HEK293 (cell line): ENCODE data around the gene GUCA1A.

Source experiments
- ELK4 ChIP-seq: IDR thresholded peaks from 2 replicates; pipeline ENCODE4 v1.6.1; 2011; ENCODE audit warnings: mild to moderate bottlenecking, low read depth, low read length, borderline replicate concordance
- GLIS2 ChIP-seq: fragments of 450-650 bp; formaldehyde crosslinking; IDR thresholded peaks from 2 replicates; pipeline ENCODE4 v1.5.1; 2016; ENCODE audit warnings: missing biosample characterization, missing genetic modification characterization
- HOXA7 ChIP-seq: sonication (generic); formaldehyde crosslinking; IDR thresholded peaks from 2 replicates; pipeline ENCODE4 v1.8.1; 2022; ENCODE audit warnings: missing genetic modification reagents, borderline replicate concordance
- KLF7 ChIP-seq: fragments of 450-650 bp; formaldehyde crosslinking; IDR thresholded peaks from 2 replicates; pipeline ENCODE4 v1.5.1; 2016; ENCODE audit warnings: missing biosample characterization, missing genetic modification characterization, borderline replicate concordance
- SCRT1 ChIP-seq: fragments of 450-650 bp; formaldehyde crosslinking; IDR thresholded peaks from 2 replicates; pipeline ENCODE4 v1.5.1; 2016; ENCODE audit warnings: missing biosample characterization, missing genetic modification characterization, borderline replicate concordance
- SETDB1 ChIP-seq: IDR thresholded peaks from one replicate; pipeline ENCODE4 v1.6.1; 2017; ENCODE audit warnings: mild to moderate bottlenecking, low read length, moderate library complexity, mixed read lengths; ENCODE audit not compliant: insufficient read length
- ZBTB44 ChIP-seq: fragments of 450-650 bp; IDR thresholded peaks from 2 replicates; pipeline ENCODE4 v1.5.1; 2018; ENCODE audit warnings: missing biosample characterization, mild to moderate bottlenecking, missing genetic modification characterization
- ZBTB6 ChIP-seq: fragments of 450-650 bp; formaldehyde crosslinking; IDR thresholded peaks from 2 replicates; pipeline ENCODE4 v1.5.1; 2017; ENCODE audit warnings: missing biosample characterization, missing genetic modification characterization
- ZFHX2 ChIP-seq: fragments of 450-650 bp; formaldehyde crosslinking; conservative IDR thresholded peaks from 2 replicates; pipeline ENCODE4 v1.5.1; 2016; ENCODE audit warnings: missing biosample characterization, missing genetic modification characterization
- ZFP41 ChIP-seq: fragments of 450-650 bp; formaldehyde crosslinking; IDR thresholded peaks from 2 replicates; pipeline ENCODE4 v1.5.1; 2016; ENCODE audit warnings: missing biosample characterization, missing genetic modification characterization, borderline replicate concordance
- ZNF10 ChIP-seq: fragments of 450-650 bp; formaldehyde crosslinking; IDR thresholded peaks from 2 replicates; pipeline ENCODE4 v1.5.1; 2017; ENCODE audit warnings: missing biosample characterization, missing genetic modification characterization
- ZNF132 ChIP-seq: fragments of 450-650 bp; formaldehyde crosslinking; IDR thresholded peaks from 2 replicates; pipeline ENCODE4 v1.5.1; 2017; ENCODE audit warnings: missing biosample characterization, missing genetic modification characterization, borderline replicate concordance
- ZNF133 ChIP-seq: fragments of 450-650 bp; formaldehyde crosslinking; IDR thresholded peaks from 2 replicates; pipeline ENCODE4 v1.5.1; 2016; ENCODE audit warnings: missing biosample characterization, missing genetic modification characterization
- ZNF19 ChIP-seq: fragments of 450-650 bp; formaldehyde crosslinking; IDR thresholded peaks from 2 replicates; pipeline ENCODE4; 2016; ENCODE audit warnings: missing biosample characterization, missing genetic modification characterization, low read depth
- ZNF2 ChIP-seq: fragments of 450-650 bp; formaldehyde crosslinking; IDR thresholded peaks from 2 replicates; pipeline ENCODE4 v1.5.1; 2016; ENCODE audit warnings: missing biosample characterization, missing genetic modification characterization
- ZNF266 ChIP-seq: fragments of 450-650 bp; formaldehyde crosslinking; IDR thresholded peaks from 2 replicates; pipeline ENCODE4 v1.5.1; 2016; ENCODE audit warnings: missing biosample characterization, missing genetic modification characterization, low read depth
- ZNF292 ChIP-seq: fragments of 450-650 bp; formaldehyde crosslinking; IDR thresholded peaks from 2 replicates; pipeline ENCODE4 v1.5.1; 2016; ENCODE audit warnings: low read depth, missing biosample characterization, missing genetic modification characterization, borderline replicate concordance
- ZNF366 ChIP-seq: fragments of 450-650 bp; formaldehyde crosslinking; conservative IDR thresholded peaks from 2 replicates; pipeline ENCODE4 v1.5.1; 2016; ENCODE audit warnings: missing biosample characterization, missing genetic modification characterization
- ZNF404 ChIP-seq: fragments of 450-650 bp; formaldehyde crosslinking; IDR thresholded peaks from 2 replicates; pipeline ENCODE4 v1.5.1; 2017; ENCODE audit warnings: missing biosample characterization, missing genetic modification characterization
- ZNF501 ChIP-seq: fragments of 450-650 bp; formaldehyde crosslinking; IDR thresholded peaks from 2 replicates; pipeline ENCODE4 v1.5.1; 2016; ENCODE audit warnings: missing biosample characterization, missing genetic modification characterization
- ZNF510 ChIP-seq: fragments of 450-650 bp; formaldehyde crosslinking; IDR thresholded peaks from 2 replicates; pipeline ENCODE4 v1.5.1; 2018; ENCODE audit warnings: mild to moderate bottlenecking, missing genetic modification characterization, missing biosample characterization; ENCODE audit not compliant: insufficient replicate concordance
- ZNF529 ChIP-seq: fragments of 450-650 bp; formaldehyde crosslinking; IDR thresholded peaks from 2 replicates; pipeline ENCODE4 v1.5.1; 2017; ENCODE audit warnings: missing genetic modification characterization, missing biosample characterization; ENCODE audit not compliant: insufficient replicate concordance
- ZNF530 ChIP-seq: fragments of 450-650 bp; formaldehyde crosslinking; IDR thresholded peaks from 2 replicates; pipeline ENCODE4 v1.5.1; 2016; ENCODE audit warnings: low read depth, missing biosample characterization, missing genetic modification characterization
- ZNF548 ChIP-seq: fragments of 450-650 bp; formaldehyde crosslinking; IDR thresholded peaks from 2 replicates; pipeline ENCODE4 v1.5.1; 2016; ENCODE audit warnings: missing biosample characterization, missing genetic modification characterization
- ZNF560 ChIP-seq: fragments of 450-650 bp; formaldehyde crosslinking; IDR thresholded peaks from 2 replicates; pipeline ENCODE4 v1.5.1; 2017; ENCODE audit warnings: missing biosample characterization, missing genetic modification characterization, borderline replicate concordance
- ZNF600 ChIP-seq: fragments of 450-650 bp; formaldehyde crosslinking; IDR thresholded peaks from 2 replicates; pipeline ENCODE4 v1.5.1; 2016; ENCODE audit warnings: missing biosample characterization, missing genetic modification characterization
- ZNF610 ChIP-seq: fragments of 450-650 bp; formaldehyde crosslinking; IDR thresholded peaks from 2 replicates; pipeline ENCODE4 v1.5.1; 2016; ENCODE audit warnings: missing biosample characterization, missing genetic modification characterization, borderline replicate concordance
- ZNF621 ChIP-seq: fragments of 450-650 bp; formaldehyde crosslinking; IDR thresholded peaks from 2 replicates; pipeline ENCODE4 v1.5.1; 2017; ENCODE audit warnings: missing biosample characterization, missing genetic modification characterization
- ZNF623 ChIP-seq: fragments of 450-650 bp; formaldehyde crosslinking; IDR thresholded peaks from 2 replicates; pipeline ENCODE4 v1.5.1; 2016; ENCODE audit warnings: missing biosample characterization, missing genetic modification characterization
- ZNF692 ChIP-seq: fragments of 450-650 bp; formaldehyde crosslinking; IDR thresholded peaks from 2 replicates; pipeline ENCODE4 v1.5.1; 2016; ENCODE audit warnings: missing biosample characterization, missing genetic modification characterization
- ZNF704 ChIP-seq: fragments of 450-650 bp; formaldehyde crosslinking; IDR thresholded peaks from 2 replicates; pipeline ENCODE4 v1.5.1; 2016; ENCODE audit warnings: missing biosample characterization, missing genetic modification characterization
- ZNF768 ChIP-seq: fragments of 450-650 bp; formaldehyde crosslinking; IDR thresholded peaks from 2 replicates; pipeline ENCODE4 v1.5.1; 2018; ENCODE audit warnings: missing biosample characterization, mild to moderate bottlenecking, missing genetic modification characterization
- ZXDB ChIP-seq: fragments of 450-650 bp; formaldehyde crosslinking; IDR thresholded peaks from 2 replicates; pipeline ENCODE4 v1.5.1; 2016; ENCODE audit warnings: missing biosample characterization, missing genetic modification characterization

Gene GUCA1A

GRCh38 chr6:42210551-42210950, 37.4 kb downstream of the GUCA1A start (continued):
- TF ChIP-seq ZNF548 (tag by site-specific recombination) (no peak), ZNF510 (tag by site-specific recombination) (no peak), ZNF529 (tag by site-specific recombination) (no peak), ZNF2 (no peak), ZNF132 (tag by site-specific recombination) (no peak), ZNF600 (tag by site-specific recombination) (no peak), KLF7 (tag by site-specific recombination) (no peak; the same call in 1 of the 2 replicates), ZNF560 (no peak), ZNF530 (no peak), ZNF501 (no peak), ZNF10 (tag by site-specific recombination) (no peak), ZNF768 (no peak), ZFHX2 (no peak), ZNF692 (peak; percentile 56), ZXDB (tag by site-specific recombination) (0 out of 2 replicates have a peak, but pooled peaks have one; percentile 45), ZNF292 (tag by site-specific recombination) (no peak), SETDB1 (no peak), ZNF623 (tag by site-specific recombination) (no peak), ZNF266 (no peak), GLIS2 (no peak), ZNF621 (0 out of 2 replicates have a peak, but pooled peaks have one; percentile 55), ZBTB44 (no peak), ZFP41 (tag by site-specific recombination) (no peak), ZNF404 (tag by site-specific recombination) (0 out of 2 replicates have a peak, but pooled peaks have one; percentile 36), ZNF704 (tag by site-specific recombination) (no peak), ELK4 (no peak), ZBTB6 (tag by site-specific recombination) (no peak), ZNF366 (tag by site-specific recombination) (peak; percentile 62), ZNF133 (no peak), HOXA7 (no peak), ZNF610 (tag by site-specific recombination) (no peak), SCRT1 (tag by site-specific recombination) (0 out of 2 replicates have a peak, but pooled peaks have one; percentile 14), ZNF19 (no peak)
